SHP77 (cell line): ENCODE data around the gene ETV3.
"Not testable (repeated sequence)": the region's sequence is repeated elsewhere in the genome, so short reads cannot be mapped to it uniquely, and the experiment has no call there.

Source experiments
- DNase-seq, 2 experiments: peaks; one replicate each; lab custom pipeline; 2025; lab: John Stamatoyannopoulos, UW

The ETV3 gene

GRCh38 chr1:157112186-157112867 is 25.9 kb downstream of the ETV3 start:
- DNase-seq = no peak

- no peak for DNase-seq
Observed at GRCh38 chr1:157111396-157112165, 26.6 kb downstream of the ETV3 start.

GRCh38 chr1:157110686-157111085 is 27.5 kb downstream of the ETV3 start:
- DNase-seq = no peak

GRCh38 chr1:157110003-157110402 is 28.2 kb downstream of the ETV3 start:
- no peak for DNase-seq

- no peak for DNase-seq
Observed at GRCh38 chr1:157108448-157108847, 29.7 kb downstream of the ETV3 start.

GRCh38 chr1:157107702-157108101 is 30.5 kb downstream of the ETV3 start:
- DNase-seq = no peak

- no peak for DNase-seq
Observed at GRCh38 chr1:157106813-157107189, 31.4 kb downstream of the ETV3 start.

- peak in 1 of 2 experiments; percentile 22 for DNase-seq
Observed at GRCh38 chr1:157105988-157106812, 32.0 kb downstream of the ETV3 start.

GRCh38 chr1:157105298-157105987 is 32.8 kb downstream of the ETV3 start:
- no peak for DNase-seq

GRCh38 chr1:157104598-157105293 is 33.4 kb downstream of the ETV3 start:
- no peak for DNase-seq

GRCh38 chr1:157103268-157103667 is 34.9 kb downstream of the ETV3 start:
- DNase-seq = no peak

GRCh38 chr1:157101149-157101548 is 37.0 kb downstream of the ETV3 start:
- DNase-seq = no peak

- no peak for DNase-seq
Observed at GRCh38 chr1:157099633-157100009, 38.6 kb downstream of the ETV3 start, which contains the start of gene ETV3L. Gene ETV3L (minus strand): TSS chr1:157099808. CDS start chr1:157099523, 285 bp downstream.

- not testable (repeated sequence) for DNase-seq
Observed at GRCh38 chr1:157098987-157099632, 39.1 kb downstream of the ETV3 start.

- DNase-seq = no peak
Observed at GRCh38 chr1:157098519-157098918, 39.7 kb downstream of the ETV3 start.

- DNase-seq = no peak
Observed at GRCh38 chr1:157097692-157098091, 40.5 kb downstream of the ETV3 start.

GRCh38 chr1:157096881-157097280 is 41.3 kb downstream of the ETV3 start:
- DNase-seq = no peak

GRCh38 chr1:157095551-157095950 is 42.6 kb downstream of the ETV3 start:
- no peak for DNase-seq

GRCh38 chr1:157095091-157095490 is 43.1 kb downstream of the ETV3 start:
- no peak for DNase-seq

GRCh38 chr1:157092831-157093230 is 45.4 kb downstream of the ETV3 start:
- DNase-seq = no peak
